ENCODE measurements around the gene SAMD5.
A peak's percentile ranks its signal among the peaks of the same experiment; 100 is the strongest.

Gene SAMD5

DNA sequence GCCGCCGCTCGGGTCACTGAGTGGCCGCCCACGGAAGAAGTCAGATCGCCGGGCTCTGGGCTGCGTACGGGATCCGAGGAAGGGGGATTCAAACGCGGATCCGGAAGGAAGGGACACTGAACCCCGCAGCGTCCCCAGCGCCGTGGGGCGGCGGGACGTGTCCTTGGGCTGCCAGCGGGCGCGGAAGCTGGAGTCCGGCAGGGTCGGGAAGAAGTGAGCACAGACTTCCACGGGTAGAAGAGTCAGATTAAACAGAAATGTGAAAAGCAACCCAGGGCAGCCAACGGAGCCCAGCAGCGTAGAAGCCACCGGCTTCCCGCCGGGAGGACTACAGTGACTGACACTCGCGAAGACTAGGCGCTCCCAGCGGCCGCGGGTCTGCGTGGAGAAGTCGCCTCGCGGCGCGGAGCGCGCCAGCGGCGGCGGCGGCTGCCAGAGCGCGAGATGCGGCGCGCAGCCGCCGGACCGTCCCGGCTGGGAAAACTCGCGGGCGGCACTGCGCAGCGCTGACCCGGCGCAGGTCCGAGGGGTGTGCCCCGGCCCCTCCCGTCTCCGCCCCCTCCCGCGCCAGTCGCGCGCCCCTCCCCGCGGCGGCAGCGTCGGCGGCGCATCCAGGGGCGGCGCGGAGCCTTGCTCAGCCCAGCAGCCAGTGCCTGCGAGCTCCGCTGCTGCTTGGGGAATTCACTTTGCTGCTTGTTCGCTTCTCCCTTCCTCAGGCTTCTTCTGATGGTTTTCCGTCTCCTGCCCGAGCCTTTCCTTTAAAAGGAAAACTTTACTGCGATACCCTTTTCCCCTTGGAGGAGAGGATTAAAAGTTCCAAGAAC lies at the start of gene SAMD5:
Gene SAMD5, plus strand, starts transcription at position 649 of the 824 bp plus-strand sequence. CDS start 239 bp downstream, outside the sequence.
- DNase-seq (ENCODE audit: low spot score): peak; percentile 59

- no peak for DNase-seq (ENCODE audit: low spot score)
Observed at GRCh38 chr6:147459780-147460179, 48.7 kb upstream of the SAMD5 start.

DNA sequence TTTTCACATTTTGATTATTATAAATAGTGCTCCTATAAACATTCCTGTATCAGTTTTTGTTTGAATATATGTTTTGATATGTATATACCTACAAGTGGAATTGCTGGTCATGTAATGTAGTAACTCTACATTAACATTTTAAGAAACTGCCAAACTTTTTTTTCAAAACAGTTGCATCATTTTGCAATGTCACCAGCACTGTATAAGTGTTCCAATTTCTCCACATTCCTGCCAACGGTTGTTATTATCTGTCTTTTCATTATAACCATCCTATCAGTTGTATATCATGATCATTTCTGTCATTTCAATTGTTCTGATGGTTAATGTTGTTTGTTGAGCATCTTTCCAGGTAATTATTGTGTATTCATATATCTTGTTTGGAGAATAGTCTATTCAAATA lies 44.8 kb upstream of the SAMD5 start:
- no peak for DNase-seq (ENCODE audit: low spot score)

DNA sequence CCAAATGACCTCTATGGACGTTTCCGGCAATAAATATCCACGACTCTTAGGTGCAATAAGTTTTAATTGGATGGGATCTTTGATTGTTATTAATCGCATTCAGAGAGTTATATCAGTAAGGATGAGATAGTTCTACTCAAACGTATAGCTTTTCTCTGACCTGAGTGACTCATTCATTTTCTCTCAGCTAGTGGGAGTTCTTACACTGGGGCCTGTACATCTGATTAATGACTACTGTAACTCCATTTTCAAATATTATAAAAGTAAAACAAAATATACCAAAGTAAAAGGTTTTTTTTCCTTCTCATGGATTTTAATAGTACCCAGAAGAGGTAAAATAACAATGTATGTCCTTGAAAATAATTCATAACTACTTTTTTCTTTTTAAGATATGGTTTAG lies 41.1 kb upstream of the SAMD5 start:
- no peak for DNase-seq (ENCODE audit: low spot score)

DNA sequence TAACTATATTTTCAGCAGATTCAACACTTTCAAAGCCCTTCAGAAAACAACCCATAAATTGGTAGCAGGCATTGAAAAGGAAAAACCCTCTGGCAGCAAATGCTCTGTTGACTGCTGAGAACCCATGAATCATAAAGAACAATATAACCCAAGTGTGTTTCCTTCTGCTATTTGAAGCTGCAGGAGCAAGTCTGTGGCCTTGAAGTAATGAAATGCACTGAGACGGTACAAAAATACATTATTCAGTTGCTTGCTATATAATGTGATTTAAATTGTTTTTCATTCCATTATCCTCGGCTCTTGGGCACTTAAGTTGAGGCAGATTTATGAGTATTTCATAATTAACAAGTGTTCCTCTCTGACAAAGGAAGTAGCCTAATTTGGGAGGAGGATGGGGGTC lies 40.6 kb upstream of the SAMD5 start:
- no peak for DNase-seq (ENCODE audit: low spot score)

GRCh38 chr6:147468634-147469033 lies 39.9 kb upstream of the SAMD5 start:
- DNase-seq (ENCODE audit: low spot score): no peak

- no peak for DNase-seq (ENCODE audit: low spot score)
Observed at GRCh38 chr6:147479857-147480256, 28.6 kb upstream of the SAMD5 start.

DNA sequence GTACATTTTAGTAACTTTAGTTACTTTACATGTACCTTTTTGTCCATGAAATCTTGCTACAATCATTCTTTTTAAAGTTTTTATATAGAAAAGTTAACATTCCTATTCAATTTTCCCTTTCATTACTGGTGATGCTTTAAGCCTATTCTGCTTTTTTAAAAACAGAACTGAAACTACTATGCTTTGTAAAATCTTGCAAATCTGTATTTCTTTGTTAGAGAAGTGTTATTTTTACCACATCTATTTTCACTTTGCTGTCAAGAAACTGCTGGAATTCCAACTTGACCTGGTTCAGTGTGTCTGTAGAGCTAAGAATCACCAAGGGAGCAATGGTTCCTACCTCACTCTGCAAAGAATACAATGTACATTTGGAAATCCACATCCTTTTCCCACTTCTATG lies 21.8 kb upstream of the SAMD5 start:
- no peak for DNase-seq (ENCODE audit: low spot score)

DNA sequence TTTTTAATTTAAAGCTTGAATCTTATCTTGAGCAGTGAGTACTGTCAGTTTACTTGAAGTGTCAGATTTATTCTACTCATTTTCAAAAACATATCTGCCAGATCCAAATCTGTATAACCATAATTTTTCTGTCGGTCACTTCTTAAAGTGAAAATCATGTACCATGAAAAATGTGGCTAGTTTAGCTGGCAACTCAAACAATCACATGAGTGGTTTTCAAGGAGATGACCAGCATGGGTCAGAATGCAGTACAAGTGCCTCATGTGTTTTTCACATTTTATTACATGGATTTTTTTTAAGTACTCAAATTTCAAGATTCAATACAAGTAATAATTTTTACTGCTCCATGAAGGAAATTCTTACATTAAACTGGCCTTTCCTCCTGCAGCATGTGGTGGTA lies 11.0 kb upstream of the SAMD5 start:
- no peak for DNase-seq (ENCODE audit: low spot score)

GRCh38 chr6:147503587-147503986 lies 4.9 kb upstream of the SAMD5 start:
- DNase-seq (ENCODE audit: low spot score): no peak

GRCh38 chr6:147504848-147505247 lies 3.6 kb upstream of the SAMD5 start:
- no peak for DNase-seq (ENCODE audit: low spot score)

DNA sequence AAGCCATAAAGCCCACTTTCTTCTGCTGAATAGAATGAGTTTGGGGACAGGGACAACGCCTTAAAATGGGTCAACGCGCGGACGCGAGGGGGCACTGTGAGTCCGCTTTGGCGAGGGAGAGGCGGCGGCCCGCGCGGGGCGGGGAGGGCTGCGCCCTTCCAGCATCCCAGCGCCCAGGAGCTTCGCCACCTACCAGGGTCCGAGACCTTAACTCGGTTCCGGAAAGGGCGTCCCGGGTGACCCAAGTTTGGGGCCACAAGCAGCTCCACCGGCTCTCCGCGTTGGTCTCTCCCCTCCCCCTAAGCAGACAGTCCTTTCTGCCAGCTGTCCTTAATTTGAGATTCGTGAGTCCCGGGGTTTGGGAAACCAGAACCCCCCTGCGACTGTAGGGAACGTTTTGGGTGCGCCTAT lies 1.8 kb upstream of the SAMD5 start:
- peak; percentile 49 for DNase-seq (ENCODE audit: low spot score)

- DNase-seq (ENCODE audit: low spot score): peak; percentile 1
Observed at GRCh38 chr6:147507162-147508041, 1.1 kb upstream of the SAMD5 start.

DNA sequence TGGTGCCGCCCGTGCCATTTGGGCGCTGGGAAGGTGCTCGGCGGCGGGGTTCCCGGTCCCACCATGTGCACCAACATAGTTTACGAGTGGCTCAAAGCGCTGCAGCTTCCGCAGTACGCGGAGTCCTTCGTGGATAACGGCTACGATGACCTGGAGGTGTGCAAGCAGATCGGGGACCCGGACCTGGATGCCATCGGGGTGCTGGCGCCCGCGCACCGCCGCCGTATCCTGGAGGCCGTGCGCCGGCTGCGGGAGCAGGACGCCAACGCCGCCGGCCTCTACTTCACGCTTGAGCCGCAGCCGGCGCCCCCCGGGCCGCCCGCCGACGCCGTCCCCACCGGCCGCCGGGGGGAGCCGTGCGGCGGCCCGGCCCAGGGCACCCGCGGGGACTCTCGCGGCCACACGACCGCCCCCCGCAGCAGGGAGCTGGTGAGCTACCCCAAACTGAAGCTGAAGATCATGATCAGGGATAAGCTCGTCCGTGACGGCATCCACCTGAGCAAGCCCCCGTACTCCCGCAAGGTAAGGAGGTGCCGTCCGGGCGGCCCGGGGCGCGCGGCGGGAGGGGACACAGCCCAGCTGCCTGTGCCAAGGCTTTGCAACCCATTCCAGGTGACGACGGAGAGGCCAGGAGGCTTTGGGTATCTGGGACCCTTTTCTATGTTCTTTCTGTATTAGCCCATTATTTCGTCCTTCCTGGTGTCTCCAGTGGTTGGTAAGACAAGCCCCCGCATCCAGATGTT lies 547 bp downstream of the SAMD5 start:
- peak; percentile 1 for DNase-seq (ENCODE audit: low spot score)

DNA sequence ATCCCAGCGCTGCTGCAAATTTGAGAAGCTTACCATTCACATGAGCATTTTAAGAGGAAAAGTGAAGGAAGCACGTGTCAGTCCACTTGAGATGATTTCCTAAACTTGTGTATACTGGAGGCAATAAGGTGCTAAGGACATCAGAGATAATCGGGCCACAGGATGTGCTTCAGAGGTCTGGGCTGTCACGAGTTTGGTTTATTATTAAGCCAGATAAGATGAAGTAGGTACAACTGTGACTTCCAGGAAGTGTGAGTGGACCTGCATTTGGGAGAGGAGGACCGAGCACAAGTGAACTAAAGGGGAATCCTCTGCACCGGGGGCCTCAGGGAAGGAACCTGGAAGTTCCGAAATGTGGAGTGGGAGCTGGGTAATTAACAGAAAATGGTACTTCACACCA lies 1.4 kb downstream of the SAMD5 start:
- DNase-seq (ENCODE audit: low spot score): peak; percentile 7

- DNase-seq (ENCODE audit: low spot score): no peak
Observed at GRCh38 chr6:147510929-147511590, 2.6 kb downstream of the SAMD5 start.

DNA sequence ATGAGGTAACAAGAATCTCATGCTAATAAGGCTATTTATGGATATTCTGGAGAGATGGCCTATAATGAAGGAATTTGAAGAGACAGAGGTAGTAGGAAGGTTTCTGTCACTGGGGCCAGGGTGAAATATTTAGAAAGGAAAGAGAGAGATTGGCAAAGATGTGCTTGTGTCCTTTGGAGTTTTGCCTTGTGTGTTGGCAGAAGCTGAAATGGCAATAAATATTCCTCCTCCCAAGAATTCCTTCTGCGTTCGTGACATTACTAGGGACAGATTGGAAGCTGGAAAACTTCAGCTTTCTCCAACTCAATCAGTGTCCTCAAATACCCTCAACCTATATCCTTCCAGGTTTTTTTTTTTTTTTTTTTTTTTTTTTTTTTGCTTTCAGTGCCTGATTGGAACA lies 6.3 kb downstream of the SAMD5 start:
- DNase-seq (ENCODE audit: low spot score): no peak

DNA sequence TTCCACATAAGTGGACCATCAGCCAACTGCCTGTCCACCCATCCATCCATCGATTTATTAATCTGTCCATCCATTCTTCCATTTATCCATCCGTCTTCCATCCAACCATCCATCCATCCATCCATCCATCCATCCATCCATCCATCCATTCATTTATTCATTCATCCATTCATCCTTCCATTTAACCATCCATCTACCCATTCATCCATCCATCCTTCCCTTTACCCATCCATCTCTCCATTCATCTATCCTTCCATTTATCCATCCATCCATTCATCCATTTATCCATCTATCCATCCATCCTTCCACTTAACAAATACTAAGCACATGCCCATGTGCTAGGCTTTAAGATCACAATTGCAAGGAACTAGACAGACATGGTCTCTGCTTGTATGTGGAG lies 6.8 kb downstream of the SAMD5 start:
- DNase-seq (ENCODE audit: low spot score): no peak

DNA sequence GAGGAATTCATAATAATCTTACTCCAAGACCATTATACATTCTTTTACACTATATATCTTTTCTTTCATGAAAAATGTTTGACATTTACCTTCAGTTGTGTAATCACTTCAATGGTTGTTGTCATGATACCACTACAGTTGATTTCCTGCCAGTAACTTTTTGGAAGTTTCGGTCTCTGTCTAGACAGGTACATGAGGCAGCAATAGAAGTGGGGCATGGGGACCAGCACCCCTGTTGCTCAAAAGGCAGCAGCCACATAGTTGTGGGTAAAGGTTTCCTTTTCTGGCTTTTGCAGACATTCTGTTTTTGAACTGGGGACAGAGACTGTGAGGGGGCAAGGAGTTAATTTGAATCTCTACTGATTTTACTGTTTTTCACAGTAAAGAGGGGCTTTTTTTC lies 14.1 kb downstream of the SAMD5 start:
- no peak for DNase-seq (ENCODE audit: low spot score)

DNA sequence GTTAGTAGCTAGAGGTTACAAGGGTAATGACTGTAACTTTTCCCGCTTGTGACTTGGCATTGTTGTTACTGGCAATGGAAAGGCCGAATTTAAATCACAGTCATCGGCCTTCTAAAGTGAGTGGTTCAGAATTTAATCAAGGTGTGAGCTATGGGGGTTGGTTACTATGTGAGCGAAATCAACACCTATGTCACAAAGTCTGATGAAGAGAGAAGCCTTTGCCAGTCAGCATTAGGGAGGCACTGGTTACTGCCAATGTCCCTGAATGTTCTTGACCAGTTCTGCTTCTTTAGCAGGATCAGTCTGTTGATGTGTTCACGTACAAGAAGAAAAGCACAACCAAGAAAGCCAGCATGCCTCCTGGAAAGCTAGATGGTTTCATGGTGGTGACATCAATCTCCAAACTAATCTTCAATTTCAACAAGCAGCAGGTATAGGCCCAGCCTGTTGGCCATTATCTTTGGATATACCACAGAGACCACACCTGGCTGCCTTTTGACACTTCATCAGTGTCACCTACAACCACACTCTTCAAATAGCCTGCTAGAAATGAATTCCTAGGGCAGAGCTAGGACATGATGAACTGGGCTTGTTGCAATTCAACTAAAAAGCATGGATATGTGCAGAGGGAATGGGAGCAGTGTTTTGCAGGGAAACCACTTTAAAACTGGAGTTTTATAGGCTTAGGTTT lies 17.2 kb downstream of the SAMD5 start:
- no peak for DNase-seq (ENCODE audit: low spot score)

DNA sequence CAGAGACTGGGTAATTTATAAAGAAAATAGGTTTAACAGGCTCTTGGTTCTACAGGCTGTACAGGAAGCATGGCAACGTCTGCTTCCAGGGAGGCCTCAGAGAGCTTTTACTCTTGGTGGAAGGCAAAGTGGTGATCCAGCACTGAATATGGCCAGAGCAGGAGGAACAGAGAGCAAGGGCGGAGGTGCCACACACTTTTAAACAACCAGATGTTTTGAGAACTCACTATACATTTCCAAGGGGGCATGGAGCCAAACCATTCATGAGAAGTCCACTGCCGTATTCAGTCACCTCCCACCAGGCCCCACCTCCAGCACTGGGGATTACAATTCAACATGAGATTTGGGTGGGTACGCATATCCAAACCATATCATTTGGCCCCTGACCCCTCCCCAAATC lies 18.7 kb downstream of the SAMD5 start:
- no peak for DNase-seq (ENCODE audit: low spot score)
